Measurements from ENCODE around the gene CLBA1. TPM values are rescaled to one million over a fixed set of nuclear protein-coding genes. Genes with fewer than 3 reads are reported as not detected.

CLBA1 gene
- total and polyA plus RNA-seq, 9 of the 15 experiments (the other 6 are each of a cell fraction or from before 2014, with no cell fraction given) = 0.04 to 3.9 (median 2.6) TPM

DNA sequence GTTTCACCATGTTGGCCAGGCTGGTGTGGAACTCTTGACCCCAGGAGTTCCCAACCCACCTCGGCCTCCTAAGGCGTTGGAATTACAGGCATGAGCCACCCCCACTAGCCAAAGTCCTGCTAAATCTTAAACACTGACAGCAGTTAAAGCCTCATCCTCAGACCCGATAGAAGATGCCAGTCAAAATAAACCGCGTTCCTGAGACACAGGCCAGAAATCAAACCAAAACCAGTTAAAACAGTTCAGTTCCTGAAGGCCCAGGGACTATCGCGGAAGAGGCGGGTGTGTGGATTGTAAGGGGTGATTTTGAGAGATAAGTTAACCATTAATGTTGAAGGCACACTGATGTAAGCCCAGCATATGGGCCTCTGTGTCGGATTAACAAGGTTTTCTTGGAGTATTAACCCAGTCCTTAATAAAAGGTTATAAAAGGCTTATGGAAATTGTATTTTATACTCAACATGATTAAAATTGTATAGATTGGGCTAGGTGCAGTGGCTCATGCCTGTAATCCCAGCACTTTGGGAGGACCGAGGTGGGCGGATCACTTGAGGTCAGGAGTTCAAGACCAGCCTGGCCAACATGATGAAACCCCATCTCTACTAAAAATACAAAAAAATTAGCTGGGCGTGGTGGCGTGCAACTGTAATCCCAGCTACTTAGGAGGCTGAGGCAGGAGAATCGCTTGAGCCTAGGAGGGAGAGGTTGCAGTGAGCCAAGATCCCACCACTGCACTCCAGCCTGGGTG, 54.0 kb downstream of the CLBA1 start:
- TF ChIP-seq, protein P1, sequence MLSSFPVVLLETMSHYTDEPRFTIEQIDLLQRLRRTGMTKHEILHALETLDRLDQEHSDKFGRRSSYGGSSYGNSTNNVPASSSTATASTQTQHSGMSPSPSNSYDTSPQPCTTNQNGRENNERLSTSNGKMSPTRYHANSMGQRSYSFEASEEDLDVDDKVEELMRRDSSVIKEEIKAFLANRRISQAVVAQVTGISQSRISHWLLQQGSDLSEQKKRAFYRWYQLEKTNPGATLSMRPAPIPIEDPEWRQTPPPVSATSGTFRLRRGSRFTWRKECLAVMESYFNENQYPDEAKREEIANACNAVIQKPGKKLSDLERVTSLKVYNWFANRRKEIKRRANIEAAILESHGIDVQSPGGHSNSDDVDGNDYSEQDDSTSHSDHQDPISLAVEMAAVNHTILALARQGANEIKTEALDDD (IDR thresholded peaks at IDR 0.05) = 0 out of 2 replicates have a peak, but pooled peaks have one; percentile 25
- TF ChIP-seq, protein P2, sequence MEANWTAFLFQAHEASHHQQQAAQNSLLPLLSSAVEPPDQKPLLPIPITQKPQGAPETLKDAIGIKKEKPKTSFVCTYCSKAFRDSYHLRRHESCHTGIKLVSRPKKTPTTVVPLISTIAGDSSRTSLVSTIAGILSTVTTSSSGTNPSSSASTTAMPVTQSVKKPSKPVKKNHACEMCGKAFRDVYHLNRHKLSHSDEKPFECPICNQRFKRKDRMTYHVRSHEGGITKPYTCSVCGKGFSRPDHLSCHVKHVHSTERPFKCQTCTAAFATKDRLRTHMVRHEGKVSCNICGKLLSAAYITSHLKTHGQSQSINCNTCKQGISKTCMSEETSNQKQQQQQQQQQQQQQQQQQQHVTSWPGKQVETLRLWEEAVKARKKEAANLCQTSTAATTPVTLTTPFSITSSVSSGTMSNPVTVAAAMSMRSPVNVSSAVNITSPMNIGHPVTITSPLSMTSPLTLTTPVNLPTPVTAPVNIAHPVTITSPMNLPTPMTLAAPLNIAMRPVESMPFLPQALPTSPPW (CRISPR knock-in tag; IDR thresholded peaks at IDR 0.05) = peak; percentile 72; the same call in 1 of the 2 replicates
- TF ChIP-seq L3MBTL2 (IDR thresholded peaks at IDR 0.05) (peak; percentile 19; the same call in 1 of the 2 replicates), EWSR1 (IDR thresholded peaks at IDR 0.05; ENCODE audit: borderline replicate concordance, low read depth, partially characterized antibody) (no peak), PCBP2 (IDR thresholded peaks at IDR 0.05; ENCODE audit: low read depth, low read length, poor library complexity, severe bottlenecking) (no peak), EP400 (IDR thresholded peaks at IDR 0.05) (0 out of 2 replicates have a peak, but pooled peaks have one; percentile 20)
- TF ChIP-seq, protein P3, sequence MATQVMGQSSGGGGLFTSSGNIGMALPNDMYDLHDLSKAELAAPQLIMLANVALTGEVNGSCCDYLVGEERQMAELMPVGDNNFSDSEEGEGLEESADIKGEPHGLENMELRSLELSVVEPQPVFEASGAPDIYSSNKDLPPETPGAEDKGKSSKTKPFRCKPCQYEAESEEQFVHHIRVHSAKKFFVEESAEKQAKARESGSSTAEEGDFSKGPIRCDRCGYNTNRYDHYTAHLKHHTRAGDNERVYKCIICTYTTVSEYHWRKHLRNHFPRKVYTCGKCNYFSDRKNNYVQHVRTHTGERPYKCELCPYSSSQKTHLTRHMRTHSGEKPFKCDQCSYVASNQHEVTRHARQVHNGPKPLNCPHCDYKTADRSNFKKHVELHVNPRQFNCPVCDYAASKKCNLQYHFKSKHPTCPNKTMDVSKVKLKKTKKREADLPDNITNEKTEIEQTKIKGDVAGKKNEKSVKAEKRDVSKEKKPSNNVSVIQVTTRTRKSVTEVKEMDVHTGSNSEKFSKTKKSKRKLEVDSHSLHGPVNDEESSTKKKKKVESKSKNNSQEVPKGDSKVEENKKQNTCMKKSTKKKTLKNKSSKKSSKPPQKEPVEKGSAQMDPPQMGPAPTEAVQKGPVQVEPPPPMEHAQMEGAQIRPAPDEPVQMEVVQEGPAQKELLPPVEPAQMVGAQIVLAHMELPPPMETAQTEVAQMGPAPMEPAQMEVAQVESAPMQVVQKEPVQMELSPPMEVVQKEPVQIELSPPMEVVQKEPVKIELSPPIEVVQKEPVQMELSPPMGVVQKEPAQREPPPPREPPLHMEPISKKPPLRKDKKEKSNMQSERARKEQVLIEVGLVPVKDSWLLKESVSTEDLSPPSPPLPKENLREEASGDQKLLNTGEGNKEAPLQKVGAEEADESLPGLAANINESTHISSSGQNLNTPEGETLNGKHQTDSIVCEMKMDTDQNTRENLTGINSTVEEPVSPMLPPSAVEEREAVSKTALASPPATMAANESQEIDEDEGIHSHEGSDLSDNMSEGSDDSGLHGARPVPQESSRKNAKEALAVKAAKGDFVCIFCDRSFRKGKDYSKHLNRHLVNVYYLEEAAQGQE (IDR thresholded peaks at IDR 0.05; ENCODE audit: borderline replicate concordance) = peak; percentile 23; the same call in 1 of the 2 replicates
- TF ChIP-seq, protein P3 (CRISPR knock-in tag; IDR thresholded peaks at IDR 0.05; ENCODE audit: low read depth) = no peak
- TF ChIP-seq, protein P4, sequence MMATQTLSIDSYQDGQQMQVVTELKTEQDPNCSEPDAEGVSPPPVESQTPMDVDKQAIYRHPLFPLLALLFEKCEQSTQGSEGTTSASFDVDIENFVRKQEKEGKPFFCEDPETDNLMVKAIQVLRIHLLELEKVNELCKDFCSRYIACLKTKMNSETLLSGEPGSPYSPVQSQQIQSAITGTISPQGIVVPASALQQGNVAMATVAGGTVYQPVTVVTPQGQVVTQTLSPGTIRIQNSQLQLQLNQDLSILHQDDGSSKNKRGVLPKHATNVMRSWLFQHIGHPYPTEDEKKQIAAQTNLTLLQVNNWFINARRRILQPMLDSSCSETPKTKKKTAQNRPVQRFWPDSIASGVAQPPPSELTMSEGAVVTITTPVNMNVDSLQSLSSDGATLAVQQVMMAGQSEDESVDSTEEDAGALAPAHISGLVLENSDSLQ (IDR thresholded peaks at IDR 0.05) = peak; percentile 11; the same call in 1 of the 2 replicates
- DNase-seq (ENCODE audit: extremely low read depth in 1 of 4, low spot score in 3 of 4) = peak in 1 of 4 experiments; percentile 3
- Histone ChIP-seq H3K27me3 (ENCODE audit: control insufficient read depth in 2 of 2, insufficient read depth in 2 of 2, low read length in 2 of 2) (peaks cover 0 to 8% of the 10 kb centered on the region in 2 experiments; a peak in 4 of 5 replicates), H3K36me3 (ENCODE audit: control insufficient read depth, insufficient read depth, low read length) (no peaks in the 10 kb centered on the region), H3K27ac (ENCODE audit: extremely low read depth, low read depth, low read length) (no peak overlapping the region), H3K9ac (ENCODE audit: insufficient read depth in 1 of 2, low read depth in 2 of 2, low read length in 2 of 2) (no peak overlapping the region), H3K9me1 (ENCODE audit: control insufficient read depth, insufficient read depth, low read length) (no peaks in the 10 kb centered on the region), H3K9me3 (replicated peaks; ENCODE audit: control insufficient read depth, insufficient read depth, low read depth, low read length) (no peaks in the 10 kb centered on the region), H3K4me3 (no peak overlapping the region), H3K4me2 (ENCODE audit: insufficient read depth, low read length) (no peak overlapping the region), H3K4me1 (replicated peaks in 1 of 2; ENCODE audit: control insufficient read depth in 2 of 2, insufficient read depth in 2 of 2, low read length in 2 of 2) (peaks cover 0 to 9% of the 10 kb centered on the region in 2 experiments; a peak in 2 of 5 replicates), H3K79me2 (ENCODE audit: control insufficient read depth, insufficient read depth, low read length) (no peaks in the 10 kb centered on the region), H2AFZ (ENCODE audit: low read depth, low read length) (0 out of 2 replicates have a peak overlapping the region, but pooled peaks have one; percentile 44), H4K20me1 (replicated peaks; ENCODE audit: control insufficient read depth, insufficient read depth, low read length) (no peaks in the 10 kb centered on the region)
- FAIRE-seq = no peak
- ATAC-seq = peak; percentile 74
- POLR2A ChIA-PET = no interaction called here
- WGBS (ENCODE audit: insufficient coverage, low coverage, missing lambda C conversion rate) = 20% methylated on average over 12 of the region's 14 CpGs
- in situ Hi-C loops (cut with MboI) (no loop called here), intact Hi-C loops (cut with micrococcal nuclease) (no loop called here)
- CTCF ChIA-PET (ENCODE audit: low intra/inter-chr PET ratio) = no interaction called here
- BruUV-seq (replicated peaks) = no TSS peak

Data from K562 (cell line).